Panc1 (cell line): Measurements from ENCODE around the gene THAP12.

Experiments
- CTCF ChIP-seq: fragments of 450-650 bp; IDR thresholded peaks from 2 replicates; pipeline ENCODE4 v1.5.1; 2017; ENCODE audit warnings: mild to moderate bottlenecking
- POLR2AphosphoS5 ChIP-seq: IDR thresholded peaks from 2 replicates; pipeline ENCODE4 v1.6.1; 2012; ENCODE audit warnings: mild to moderate bottlenecking, low read depth, low read length, moderate library complexity
- REST ChIP-seq, 2 experiments: IDR thresholded peaks; 2 replicates each; pipeline ENCODE4 v1.6.1; 2011 to 2012; ENCODE audit warnings: low read depth in 2 of 2, control low read depth in 1 of 2, low read length in 1 of 2, mild to moderate bottlenecking in 1 of 2, moderate library complexity in 1 of 2; ENCODE audit not compliant: insufficient read depth in 1 of 2
- SIN3A ChIP-seq: IDR thresholded peaks from 2 replicates; pipeline ENCODE4 v1.6.1; 2012; ENCODE audit warnings: low read depth, mild to moderate bottlenecking, low read length, moderate library complexity, borderline replicate concordance; ENCODE audit not compliant: insufficient read depth
- TCF7L2 ChIP-seq: IDR thresholded peaks from 2 replicates; pipeline ENCODE4 v1.6.1; 2011; ENCODE audit warnings: mild to moderate bottlenecking, low read depth, low read length, inconsistent platforms

- TF ChIP-seq CTCF (no peak), REST (IDR thresholded peaks at IDR 0.05; ENCODE audit: insufficient read depth in 1 of 2, low read depth in 2 of 2, low read length in 1 of 2) (no peak), POLR2AphosphoS5 (no peak), SIN3A (no peak), TCF7L2 (no peak)
Measured at GRCh38 chr11:76408171-76408965, 27.4 kb upstream of the THAP12 start.
